GM21381 (cell line): ENCODE data around the gene PPP2R5D.

Source experiments
- ATAC-seq: cut with Tn5 transposase; IDR thresholded peaks from one replicate; pipeline ENCODE4 v1.9.1; 2021; ENCODE audit warnings: mild to moderate bottlenecking, moderate library complexity; ENCODE audit not compliant: unreplicated experiment

Gene PPP2R5D

GRCh38 chr6:42963179-42963854 lies 21.1 kb upstream of the PPP2R5D start:
- ATAC-seq = no peak

- ATAC-seq = no peak
Observed at GRCh38 chr6:42963855-42964605, 20.3 kb upstream of the PPP2R5D start.

- no peak for ATAC-seq
Observed at GRCh38 chr6:42966571-42966970, 17.8 kb upstream of the PPP2R5D start.

GRCh38 chr6:42967228-42967627 lies 17.1 kb upstream of the PPP2R5D start:
- no peak for ATAC-seq

GRCh38 chr6:42968126-42968701 lies 16.2 kb upstream of the PPP2R5D start:
- ATAC-seq = no peak

GRCh38 chr6:42968783-42969182 lies 15.6 kb upstream of the PPP2R5D start:
- no peak for ATAC-seq

- no peak for ATAC-seq
Observed at GRCh38 chr6:42969431-42969830, 14.9 kb upstream of the PPP2R5D start.

- no peak for ATAC-seq
Observed at GRCh38 chr6:42969934-42970333, 14.4 kb upstream of the PPP2R5D start.

GRCh38 chr6:42970871-42971612 lies 13.3 kb upstream of the PPP2R5D start:
- ATAC-seq = no peak

GRCh38 chr6:42971746-42972327 lies 12.5 kb upstream of the PPP2R5D start:
- no peak for ATAC-seq

GRCh38 chr6:42973926-42974325 lies 10.4 kb upstream of the PPP2R5D start:
- ATAC-seq = no peak

GRCh38 chr6:42974919-42975505 lies 9.4 kb upstream of the PPP2R5D start:
- ATAC-seq = no peak

GRCh38 chr6:42978487-42978838 lies 5.9 kb upstream of the PPP2R5D start:
- ATAC-seq = peak; percentile 15

- ATAC-seq = peak; percentile 90
Observed at GRCh38 chr6:42978839-42979522, 5.4 kb upstream of the PPP2R5D start, which contains the start of gene PEX6. TSS of gene PEX6 (minus strand) at chr6:42979181. CDS start at chr6:42979150, 31 bp downstream.

- no peak for ATAC-seq
Observed at GRCh38 chr6:42979523-42980177, 4.7 kb upstream of the PPP2R5D start.

- ATAC-seq = no peak
Observed at GRCh38 chr6:42981836-42982235, 2.5 kb upstream of the PPP2R5D start.

GRCh38 chr6:42984924-42985475 lies 630 bp downstream of the PPP2R5D start:
- ATAC-seq = no peak

GRCh38 chr6:42987533-42988451 lies 3.4 kb downstream of the PPP2R5D start:
- ATAC-seq = no peak
